Immature natural killer cell (primary cell): ENCODE results near the gene SLC25A29. TPM values are rescaled to one million over a fixed set of nuclear protein-coding genes. Genes with fewer than 3 reads are reported as not detected.
"Not testable (repeated sequence)": the region's sequence is repeated elsewhere in the genome, so short reads cannot be mapped to it uniquely, and the experiment has no call there.

ENCODE experiments used
- DNase-seq, 3 donors: peaks; one replicate each; pipeline ENCODE4 v3.0.0; 2022; ENCODE audit warnings: mixed read lengths in 1 of 3
- H3K27ac Mint-ChIP-seq, 6 donors: one replicate each; pipeline ENCODE4 v1.8.0; 2020; ENCODE audit warnings: mixed read lengths in 6 of 6, mild to moderate bottlenecking in 5 of 6, inconsistent platforms in 4 of 6, moderate library complexity in 3 of 6
- H3K27me3 Mint-ChIP-seq, 3 donors: one replicate each; pipeline ENCODE4 v1.8.0; 2020 to 2021; ENCODE audit warnings: low read depth in 3 of 3, mild to moderate bottlenecking in 3 of 3, mixed read lengths in 3 of 3, moderate library complexity in 3 of 3, inconsistent platforms in 1 of 3
- H3K36me3 Mint-ChIP-seq, 3 donors: one replicate each; pipeline ENCODE4 v1.8.0; 2020; ENCODE audit warnings: mixed read lengths in 3 of 3, inconsistent platforms in 2 of 3, mild to moderate bottlenecking in 2 of 3
- H3K4me1 Mint-ChIP-seq, 2 donors: one replicate each; pipeline ENCODE4 v1.8.0; 2020; ENCODE audit warnings: inconsistent platforms in 2 of 2, mild to moderate bottlenecking in 2 of 2, mixed read lengths in 2 of 2, moderate library complexity in 1 of 2
- H3K4me3 Mint-ChIP-seq, 5 donors: one replicate each; pipeline ENCODE4 v1.8.0; 2020; ENCODE audit warnings: mild to moderate bottlenecking in 5 of 5, mixed read lengths in 5 of 5, inconsistent platforms in 3 of 5, moderate library complexity in 3 of 5
- H3K9me3 Mint-ChIP-seq, 6 donors: one replicate each; pipeline ENCODE4 v1.8.0; 2020; ENCODE audit warnings: mild to moderate bottlenecking in 6 of 6, mixed read lengths in 6 of 6, inconsistent platforms in 4 of 6, moderate library complexity in 3 of 6
- polyA plus RNA-seq, 3 donors: library from polyadenylated mRNA; unstranded; fragments of 300-500 nt; fragmentation: Illumina TruSeq; gene quantifications; one replicate each; pipeline ENCODE4 v1.2.3, GENCODE V29; 2021

The SLC25A29 gene
- polyA plus RNA-seq, 3 donors from 2014 or later, result 4.2 to 5.6 (median 4.6) TPM

DNA sequence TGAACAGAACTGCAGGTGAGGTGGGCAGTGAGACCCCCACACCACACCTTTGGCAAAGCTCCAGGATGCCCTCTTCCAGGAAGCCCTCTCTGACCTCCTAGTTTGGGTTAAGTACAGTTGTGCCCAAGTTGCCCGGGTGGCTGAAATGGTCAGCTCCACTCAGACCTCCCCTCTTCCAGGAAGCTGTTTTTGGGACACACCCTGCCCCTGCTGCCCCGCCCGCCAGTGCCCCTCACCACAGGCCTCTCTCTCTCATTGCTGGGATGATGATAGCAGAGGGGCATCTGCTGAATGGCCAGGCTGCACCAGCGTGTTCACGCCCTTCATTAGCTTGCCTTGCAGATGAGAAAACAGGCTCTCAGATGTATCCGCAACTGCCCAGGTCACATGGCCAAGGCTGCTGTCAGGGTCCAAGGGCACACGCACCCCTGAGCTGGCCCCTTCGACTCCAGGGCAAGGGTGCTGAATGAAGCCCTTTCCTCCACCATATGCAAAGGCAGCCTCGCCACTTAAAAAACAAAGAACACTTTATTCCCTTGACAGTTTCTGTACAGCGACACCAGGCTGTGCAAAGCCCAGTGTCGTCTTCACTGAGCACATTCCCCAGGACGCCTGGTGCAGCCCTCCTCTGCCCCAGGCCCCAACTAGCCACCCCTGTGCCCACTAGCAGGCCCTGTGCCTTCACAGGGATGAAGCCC lies 15.5 kb downstream of the SLC25A29 start:
- Mint-ChIP-seq H3K36me3 (no peaks in the 10 kb centered on the region), H3K9me3 (no peaks in the 10 kb centered on the region), H3K27me3 (peaks cover 0 to 2% (median 2%) of the 10 kb centered on the region in 3 donors), H3K4me1 (peaks cover 5 to 6% of the 10 kb centered on the region in 2 donors), H3K27ac (no peak overlapping the region), H3K4me3 (no peak overlapping the region)
- no peak for DNase-seq

DNA sequence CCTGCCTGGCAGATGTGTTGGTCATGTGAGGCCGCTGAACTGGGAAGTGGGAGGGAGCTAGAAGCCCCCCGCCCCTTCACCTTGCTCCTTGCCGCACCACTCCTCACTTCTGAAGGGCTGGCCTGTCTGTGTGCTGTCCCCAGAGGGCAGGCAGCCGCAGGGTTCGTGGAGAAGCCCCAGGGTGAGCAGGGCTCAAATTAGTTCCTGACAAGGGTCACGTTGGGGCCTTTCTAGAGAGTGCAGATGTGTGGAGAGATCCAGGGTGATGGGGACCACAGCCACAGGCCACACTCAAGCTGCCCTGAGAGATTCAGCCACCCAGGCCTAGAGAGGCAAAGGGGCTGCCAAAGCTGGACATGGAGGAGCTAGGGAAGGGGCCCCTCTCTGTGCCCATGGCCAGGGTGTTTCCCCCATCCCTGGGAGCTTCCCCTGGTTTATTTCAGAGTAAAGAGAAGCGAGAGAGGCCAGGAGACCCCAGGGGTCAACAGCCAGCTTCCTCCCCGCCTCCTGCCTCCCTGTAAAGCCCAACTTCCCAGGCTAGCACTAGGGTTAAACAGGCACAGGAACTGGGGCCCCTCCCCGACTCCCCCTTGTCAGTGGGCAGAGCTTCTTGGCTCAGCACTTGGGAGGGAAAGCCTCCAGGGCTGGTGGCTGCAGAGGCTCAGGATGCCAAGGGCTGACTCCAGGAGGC lies 16.2 kb downstream of the SLC25A29 start:
- no peak for DNase-seq
- Mint-ChIP-seq H3K4me3 (no peak overlapping the region), H3K27me3 (peaks cover 0 to 2% (median 2%) of the 10 kb centered on the region in 3 donors), H3K4me1 (peaks cover 5 to 6% of the 10 kb centered on the region in 2 donors), H3K9me3 (no peaks in the 10 kb centered on the region), H3K36me3 (no peaks in the 10 kb centered on the region), H3K27ac (no peak overlapping the region)

DNA sequence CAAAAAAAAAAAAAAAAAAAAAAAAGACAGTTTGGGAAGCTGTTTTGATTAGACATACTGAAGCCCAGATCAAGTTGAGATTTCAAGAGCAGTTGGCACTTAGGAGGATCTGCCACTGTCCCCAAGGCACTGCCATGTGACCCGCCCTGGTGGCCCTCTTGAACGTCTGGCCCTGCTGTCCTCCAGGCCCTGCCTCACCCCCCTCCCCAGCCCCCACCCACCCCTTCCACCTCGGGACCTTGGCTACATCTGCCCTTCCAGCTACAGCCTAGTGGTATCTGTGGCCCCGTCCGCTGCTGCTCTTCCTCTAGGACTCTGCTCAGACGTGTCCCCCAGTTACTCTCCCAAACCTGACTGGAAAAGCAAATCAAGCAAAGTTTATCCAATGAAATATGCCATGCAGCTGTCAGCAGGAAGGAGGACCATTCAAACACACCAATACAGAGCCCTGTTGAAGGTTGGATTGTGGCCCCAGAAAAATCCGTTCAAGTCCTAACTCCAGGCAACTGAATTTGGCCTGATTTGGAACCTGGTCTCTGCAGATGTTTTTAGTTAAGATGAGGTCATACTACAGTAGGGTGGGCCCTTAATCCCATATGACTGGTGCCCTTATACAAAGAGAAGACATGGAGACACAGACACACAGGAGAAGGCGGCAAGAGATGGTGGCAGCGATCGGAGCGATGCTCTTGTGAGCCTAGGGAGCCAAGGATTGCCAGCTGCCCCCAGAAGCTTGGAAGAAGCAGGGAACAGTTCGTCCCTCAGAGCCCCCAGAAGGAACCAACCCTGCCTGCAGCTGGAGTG lies 17.7 kb downstream of the SLC25A29 start:
- no peak for DNase-seq
- H3K27ac Mint-ChIP-seq, result peak overlapping the region in 1 of 6 donors; percentile 49
- no peaks in the 10 kb centered on the region for H3K9me3 Mint-ChIP-seq
- H3K4me3 Mint-ChIP-seq, result no peak overlapping the region
- H3K4me1 Mint-ChIP-seq, result peaks cover 5 to 6% of the 10 kb centered on the region in 2 donors
- peaks cover 0 to 4% (median 2%) of the 10 kb centered on the region in 3 donors for H3K27me3 Mint-ChIP-seq
- H3K36me3 Mint-ChIP-seq, result no peaks in the 10 kb centered on the region

DNA sequence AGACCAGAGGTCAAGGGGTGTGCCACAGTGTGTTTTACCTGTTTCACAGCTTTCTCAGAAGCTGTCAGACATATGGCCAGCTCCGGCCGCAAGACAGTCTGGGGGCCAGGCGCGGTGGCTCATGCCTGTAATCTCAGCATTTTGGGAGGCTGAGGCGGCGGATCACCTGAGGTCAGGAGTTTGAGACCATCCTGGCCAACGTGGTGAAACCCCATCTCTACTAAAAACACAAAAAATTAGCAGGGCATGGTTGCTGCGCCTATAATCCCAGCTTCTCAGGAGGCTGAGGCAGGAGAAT lies 18.3 kb downstream of the SLC25A29 start:
- not testable (repeated sequence) for H3K4me3 Mint-ChIP-seq

DNA sequence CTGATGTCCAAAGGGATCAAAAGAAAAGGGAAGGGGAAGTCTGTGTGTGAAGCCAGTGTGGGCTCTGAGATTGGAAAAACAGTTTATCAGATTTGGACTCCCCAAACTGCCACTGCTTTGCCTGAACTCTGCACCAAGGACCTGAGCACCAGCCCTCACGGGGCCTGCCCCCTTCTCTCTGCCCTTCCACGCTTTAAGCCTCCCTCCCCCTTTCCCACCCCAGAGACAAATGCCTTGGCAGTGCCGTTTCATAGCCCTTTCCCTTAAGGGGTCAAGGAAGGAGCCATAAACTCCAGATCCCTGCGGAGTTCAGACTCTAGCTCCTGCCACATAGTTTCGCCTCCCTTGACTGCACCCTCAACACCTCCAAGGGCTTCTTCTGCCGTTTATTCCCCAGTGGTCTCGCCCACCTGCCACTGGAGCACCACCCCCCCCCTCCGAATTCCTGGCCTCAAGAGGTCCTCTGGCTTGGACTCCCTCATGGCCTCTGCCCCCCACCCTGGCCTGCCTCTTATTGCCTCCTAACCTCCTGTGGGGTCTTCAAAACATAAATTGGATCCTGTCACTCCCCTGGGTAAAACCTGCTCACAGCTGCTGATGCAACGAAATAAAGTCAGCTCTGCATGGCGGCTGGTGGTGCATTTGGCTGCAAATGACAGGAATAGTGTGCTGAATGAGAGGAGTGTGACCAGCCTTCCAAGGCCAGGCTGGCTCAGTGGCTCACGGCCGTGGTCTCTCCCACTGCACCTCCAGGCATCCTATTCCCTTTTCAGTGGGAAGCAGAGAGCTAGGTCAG lies 18.8 kb downstream of the SLC25A29 start:
- Mint-ChIP-seq H3K4me3 (no peak overlapping the region), H3K36me3 (no peaks in the 10 kb centered on the region), H3K27ac (no peak overlapping the region), H3K27me3 (peaks cover 0 to 4% (median 2%) of the 10 kb centered on the region in 3 donors), H3K4me1 (peaks cover 7 to 12% of the 10 kb centered on the region in 2 donors), H3K9me3 (no peaks in the 10 kb centered on the region)
- no peak for DNase-seq

More for the DNA sequence above, 18.3 kb downstream of the SLC25A29 start:
- H3K9me3 Mint-ChIP-seq, H3K27me3 Mint-ChIP-seq, H3K36me3 Mint-ChIP-seq, H3K27ac Mint-ChIP-seq, DNase-seq, H3K4me1 Mint-ChIP-seq: not testable (repeated sequence)

DNA sequence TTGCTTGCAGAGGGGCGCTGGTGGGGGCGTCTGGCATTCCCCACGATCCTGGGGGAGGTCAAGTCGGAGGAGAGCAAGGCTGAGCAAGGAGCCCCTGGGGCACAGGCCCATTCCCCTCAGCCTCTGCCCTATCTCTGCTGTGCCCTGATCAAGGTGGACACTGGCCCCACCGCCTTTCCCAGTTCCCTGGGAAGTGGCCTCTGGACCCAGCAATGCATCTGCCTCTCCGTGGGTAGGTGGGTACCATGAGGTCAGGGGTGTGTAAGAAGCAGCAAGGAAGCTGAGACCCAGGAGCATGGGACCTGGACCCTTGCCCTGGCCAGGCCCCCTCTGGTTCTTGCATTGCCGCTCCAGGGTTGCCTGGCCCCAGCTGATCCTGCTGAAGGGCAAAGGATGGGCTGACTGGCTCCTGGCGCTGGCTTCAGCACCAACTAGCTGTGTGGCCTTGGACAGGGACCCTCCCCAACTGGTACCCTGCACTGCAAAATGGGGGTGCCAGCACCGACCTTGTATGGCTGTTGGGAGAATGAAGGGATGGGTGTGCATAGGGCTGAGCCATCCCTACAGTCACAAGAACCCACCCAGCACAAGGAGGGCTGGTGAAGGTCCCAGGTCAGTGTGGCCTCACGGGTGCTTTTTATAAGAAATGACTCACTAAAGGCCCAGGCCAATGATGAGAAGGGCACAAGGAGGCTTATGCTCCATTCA lies 19.6 kb downstream of the SLC25A29 start:
- Mint-ChIP-seq H3K4me3 (peak overlapping the region in 4 of 5 donors; percentile 43 to 88 (median 76)), H3K9me3 (no peaks in the 10 kb centered on the region), H3K4me1 (peaks cover 10 to 20% of the 10 kb centered on the region in 2 donors), H3K27ac (peak overlapping the region in 1 of 6 donors; percentile 17), H3K27me3 (peaks cover 0 to 4% (median 2%) of the 10 kb centered on the region in 3 donors), H3K36me3 (no peaks in the 10 kb centered on the region)
- no peak for DNase-seq

DNA sequence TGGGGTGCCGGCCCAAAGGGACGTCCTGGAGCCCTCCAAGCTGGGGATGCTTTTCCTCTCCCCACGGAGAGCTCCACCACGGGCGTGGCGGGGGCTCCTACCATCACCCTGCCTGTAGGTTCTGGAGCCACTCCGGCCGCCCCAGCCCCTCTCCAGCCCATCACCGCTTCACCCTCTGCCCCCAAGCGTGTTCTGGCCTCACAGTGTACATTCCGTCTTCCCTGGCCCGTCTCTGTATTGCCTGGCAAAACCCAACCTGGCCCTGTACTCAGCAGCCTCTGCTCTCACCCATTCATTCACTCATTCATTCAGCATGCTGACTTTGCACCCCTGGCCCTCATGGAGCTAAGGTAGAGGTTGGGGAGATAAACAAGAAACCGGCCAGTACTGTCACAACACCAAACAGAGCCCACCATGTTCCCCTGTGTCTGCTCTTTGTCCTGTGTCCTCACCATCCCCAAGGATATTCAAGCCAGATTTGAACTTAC lies 20.3 kb downstream of the SLC25A29 start:
- H3K27me3 Mint-ChIP-seq, result peaks cover 0 to 4% (median 2%) of the 10 kb centered on the region in 3 donors
- no peaks in the 10 kb centered on the region for H3K36me3 Mint-ChIP-seq
- H3K9me3 Mint-ChIP-seq, result no peaks in the 10 kb centered on the region
- peaks cover 11 to 22% of the 10 kb centered on the region in 2 donors for H3K4me1 Mint-ChIP-seq
- peak overlapping the region; percentile 71 to 88 (median 80) for H3K4me3 Mint-ChIP-seq
- H3K27ac Mint-ChIP-seq, result peak overlapping the region; percentile 29 to 81 (median 62)
- DNase-seq, result no peak

DNA sequence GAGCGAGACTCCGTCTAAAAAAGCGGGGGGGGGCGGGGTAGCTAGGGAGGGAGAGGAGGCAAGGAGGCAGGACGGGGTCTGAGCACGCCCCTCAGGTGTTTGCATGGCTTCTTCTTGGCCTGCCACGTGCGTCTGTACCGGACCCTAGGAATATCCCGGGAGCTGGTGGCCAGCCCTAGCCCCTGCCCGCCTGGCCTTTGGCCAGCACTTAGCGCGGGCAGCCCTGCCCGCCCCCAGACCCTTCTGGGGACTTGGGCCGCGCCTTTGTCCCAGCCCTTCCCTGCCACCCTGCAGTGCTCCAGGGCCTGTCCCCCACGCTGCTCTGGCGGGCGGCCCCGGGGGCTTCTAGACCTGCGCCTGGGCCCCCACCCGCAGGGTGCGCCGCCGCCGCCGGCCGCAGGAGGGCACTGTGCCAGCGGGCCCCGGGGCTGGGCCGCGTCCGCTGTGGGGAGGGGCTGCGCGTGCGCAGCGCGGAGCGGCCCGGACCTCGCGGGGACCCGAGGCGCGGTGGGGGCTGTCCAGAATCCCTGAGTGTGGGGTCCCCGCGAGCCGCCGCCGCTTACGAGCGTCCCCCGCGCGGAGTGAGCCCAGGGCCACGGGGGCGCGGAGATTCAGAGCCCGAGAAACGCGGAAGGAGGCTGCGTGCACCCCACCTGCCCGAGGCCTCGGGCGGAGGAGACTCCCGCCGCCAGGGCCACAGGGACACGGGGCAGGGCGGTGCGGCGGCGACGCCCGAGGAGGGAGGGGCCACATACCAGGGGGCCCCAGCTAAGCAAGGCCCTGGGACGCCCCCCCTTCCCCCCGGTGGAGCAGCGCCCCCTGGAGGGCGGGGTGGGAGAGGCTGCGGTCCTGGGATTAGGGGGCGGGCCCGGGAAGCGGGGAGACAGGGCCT lies 21.0 kb downstream of the SLC25A29 start:
- DNase-seq, result peak; percentile 80 to 85 (median 83)
- Mint-ChIP-seq H3K4me1 (peaks cover 12 to 27% of the 10 kb centered on the region in 2 donors), H3K4me3 (peak overlapping the region in 4 of 5 donors; percentile 53 to 88 (median 82)), H3K36me3 (no peaks in the 10 kb centered on the region), H3K9me3 (no peaks in the 10 kb centered on the region), H3K27me3 (peaks cover 0 to 7% (median 2%) of the 10 kb centered on the region in 3 donors), H3K27ac (peak overlapping the region in 1 of 6 donors; percentile 63)

DNA sequence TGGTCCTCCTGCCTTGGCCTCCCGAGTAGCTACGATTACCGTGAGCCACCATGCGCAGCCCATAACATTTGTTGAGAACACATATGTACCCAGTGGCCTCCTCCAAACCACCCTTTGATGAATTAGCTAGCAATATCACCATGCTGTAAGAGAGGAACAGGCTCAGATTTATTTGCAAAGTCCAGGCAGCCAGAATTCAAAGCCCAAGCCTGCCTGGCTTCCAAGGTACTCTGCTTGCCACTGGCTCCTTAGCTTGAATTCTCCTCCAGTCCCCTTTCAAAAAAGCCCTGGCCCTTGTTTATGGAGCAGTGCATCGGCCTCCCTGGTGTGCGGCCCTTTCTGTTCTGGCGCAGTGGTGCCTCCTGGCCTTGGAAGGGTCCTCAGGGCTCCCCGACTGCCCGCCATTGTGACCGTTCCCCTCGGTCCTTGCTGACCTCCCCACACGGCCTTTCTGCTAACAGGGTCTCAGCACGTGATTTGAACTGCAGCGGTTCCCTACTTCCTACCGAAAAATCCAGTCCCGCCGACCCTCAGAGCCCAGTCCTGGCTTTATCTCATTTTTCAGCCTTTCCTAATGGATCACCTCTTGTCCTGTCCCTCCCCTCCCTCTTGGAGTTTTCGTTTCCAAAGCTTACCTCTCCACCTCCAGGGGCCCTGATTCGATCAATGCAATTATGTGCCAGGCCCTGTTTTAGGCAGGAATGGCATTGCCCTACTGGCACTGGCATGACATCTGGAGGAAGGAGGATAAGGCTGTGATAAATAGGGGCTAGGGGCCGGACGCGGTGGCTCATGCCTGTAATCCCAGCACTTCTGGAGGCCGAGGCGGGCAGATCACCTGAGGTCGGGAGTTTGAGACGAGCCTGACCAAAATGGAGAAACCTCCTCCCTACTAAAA lies 22.0 kb downstream of the SLC25A29 start:
- peak overlapping the region in 4 of 6 donors; percentile 30 to 74 (median 58) for H3K27ac Mint-ChIP-seq
- H3K4me1 Mint-ChIP-seq, result peaks cover 18 to 37% of the 10 kb centered on the region in 2 donors
- peaks cover 0 to 9% (median 2%) of the 10 kb centered on the region in 3 donors for H3K27me3 Mint-ChIP-seq
- H3K4me3 Mint-ChIP-seq, result peak overlapping the region; percentile 53 to 71 (median 61)
- no peaks in the 10 kb centered on the region for H3K36me3 Mint-ChIP-seq
- no peak for DNase-seq
- H3K9me3 Mint-ChIP-seq, result no peaks in the 10 kb centered on the region

DNA sequence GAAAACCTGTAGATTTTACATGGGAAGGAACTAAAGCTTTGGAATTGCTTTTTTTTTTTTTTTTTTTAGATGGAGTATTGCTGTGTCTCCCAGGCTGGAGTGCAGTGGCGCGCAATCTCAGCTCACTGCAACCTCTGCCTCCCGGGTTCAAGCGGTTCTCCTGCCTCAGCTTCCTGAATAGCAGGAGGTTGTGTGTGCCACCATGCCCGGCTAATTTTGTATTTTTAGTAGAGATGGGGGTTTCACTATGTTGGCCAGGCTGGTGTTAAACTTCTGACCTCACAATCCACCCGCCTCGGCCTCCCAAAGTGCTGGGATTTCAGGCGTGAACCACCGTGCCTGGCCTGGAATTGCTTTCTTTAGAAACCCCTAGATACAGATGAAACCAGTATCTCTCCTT lies 22.8 kb downstream of the SLC25A29 start:
- DNase-seq, H3K36me3 Mint-ChIP-seq, H3K9me3 Mint-ChIP-seq, H3K27me3 Mint-ChIP-seq: not testable (repeated sequence)
- Mint-ChIP-seq H3K4me1 (peaks cover 26 to 45% of the 10 kb centered on the region in 2 donors), H3K27ac (peak overlapping the region in 1 of 6 donors; percentile 36), H3K4me3 (peak overlapping the region in 2 of 5 donors; percentile 38 to 53)

DNA sequence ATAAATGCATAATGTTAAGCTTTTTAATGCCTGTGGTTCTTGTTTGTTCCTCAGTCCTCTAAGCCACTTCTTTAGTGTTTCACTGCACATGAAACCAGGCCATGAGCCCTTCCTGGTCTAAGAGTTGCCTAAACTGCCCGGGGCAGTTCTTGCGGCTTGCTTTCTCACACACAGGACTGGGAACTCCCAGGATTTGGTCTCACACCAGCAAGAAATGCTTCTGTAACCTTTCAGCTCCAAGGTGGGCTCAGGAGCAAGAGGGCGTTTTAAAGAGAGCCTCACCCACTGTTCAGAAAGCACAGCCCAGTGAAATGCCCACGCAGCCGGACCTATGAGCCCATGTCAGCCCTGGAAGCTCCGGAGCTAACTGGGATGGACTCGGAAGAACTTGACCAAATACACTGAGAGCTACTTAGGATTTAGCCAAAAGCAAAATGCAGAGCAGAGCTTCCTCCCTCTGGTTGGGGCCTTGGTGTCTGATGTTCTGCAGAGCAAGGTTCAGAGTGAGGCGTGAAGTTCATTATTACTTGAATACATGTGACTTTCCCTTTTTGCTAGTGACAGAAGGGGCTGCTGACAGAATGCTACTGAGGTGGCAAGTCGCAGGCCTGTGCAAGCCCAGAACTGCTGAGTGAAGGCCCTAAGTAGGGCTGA lies 23.4 kb downstream of the SLC25A29 start:
- peak overlapping the region in 2 of 5 donors; percentile 38 to 53 for H3K4me3 Mint-ChIP-seq
- no peaks in the 10 kb centered on the region for H3K9me3 Mint-ChIP-seq
- H3K36me3 Mint-ChIP-seq, result no peaks in the 10 kb centered on the region
- peaks cover 0 to 9% (median 2%) of the 10 kb centered on the region in 3 donors for H3K27me3 Mint-ChIP-seq
- H3K4me1 Mint-ChIP-seq, result peaks cover 29 to 50% of the 10 kb centered on the region in 2 donors
- H3K27ac Mint-ChIP-seq, result peak overlapping the region in 1 of 6 donors; percentile 36
- DNase-seq, result no peak
